Measurements from ENCODE around the gene PTGDS. TPM values are rescaled to one million over a fixed set of nuclear protein-coding genes. Genes with fewer than 3 reads are reported as not detected.

PTGDS gene
- total and polyA plus RNA-seq, 10 of the 15 experiments (the other 5 are each of a cell fraction or from before 2014, with no cell fraction given), result not detected

DNA sequence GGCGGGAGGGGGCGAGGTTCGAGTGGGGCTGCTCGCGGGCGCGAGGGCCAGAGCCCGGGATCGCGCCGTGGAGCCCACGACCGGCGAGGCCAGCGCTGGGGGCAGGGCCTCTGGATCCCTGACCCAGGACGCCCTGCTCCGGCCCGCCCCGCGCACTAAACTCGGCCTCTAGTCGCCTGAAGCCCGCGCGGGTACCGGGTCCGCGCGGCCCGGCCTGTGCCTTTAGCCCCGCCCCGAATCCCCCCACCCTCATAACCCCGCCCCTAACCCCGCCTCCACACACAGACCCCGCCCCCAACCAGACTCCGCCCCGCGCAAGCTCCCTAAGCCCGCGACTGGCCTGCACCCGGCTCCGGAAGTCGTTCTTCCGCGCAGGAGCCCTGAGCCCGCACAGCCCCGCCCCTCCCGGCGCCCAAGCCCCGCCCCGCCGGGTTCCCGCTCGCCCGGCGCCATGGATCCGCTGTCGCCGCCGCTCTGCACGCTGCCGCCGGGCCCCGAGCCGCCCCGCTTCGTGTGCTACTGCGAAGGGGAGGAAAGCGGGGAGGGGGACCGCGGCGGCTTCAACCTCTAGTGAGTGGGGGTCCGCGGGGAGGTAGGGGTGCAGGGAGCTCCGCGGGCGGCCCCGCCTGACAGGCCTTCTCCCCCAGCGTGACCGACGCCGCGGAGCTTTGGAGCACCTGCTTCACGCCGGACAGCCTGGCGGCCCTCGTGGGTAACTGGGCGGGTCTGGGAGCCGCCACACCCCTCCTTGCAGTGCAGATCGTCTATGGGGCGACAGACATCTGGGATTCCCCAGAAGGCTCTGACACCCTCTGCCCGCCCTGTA lies 14.9 kb downstream of the PTGDS start, which contains the start of gene PAXX (continued):
- TF ChIP-seq POLR2A (IDR thresholded peaks at IDR 0.05; ENCODE audit: low read depth, low read length) (peak; percentile 67), SUZ12 (IDR thresholded peaks at IDR 0.05; ENCODE audit: unreplicated experiment) (no peak), RB1 (IDR thresholded peaks at IDR 0.05; ENCODE audit: borderline replicate concordance) (peak; percentile 78; the same call in 1 of the 2 replicates), FOXK2 (IDR thresholded peaks at IDR 0.05) (no peak), GATAD2B (conservative IDR thresholded peaks at IDR 0.05; ENCODE audit: low read depth) (0 out of 2 replicates have a peak, but pooled peaks have one; percentile 35), JUNB (IDR thresholded peaks at IDR 0.05) (no peak), YY1 (IDR thresholded peaks at IDR 0.05; ENCODE audit: low read depth, low read length) (peak; percentile 87), CEBPB (IDR thresholded peaks at IDR 0.05; ENCODE audit: borderline replicate concordance in 1 of 2, low read depth in 2 of 2, low read length in 2 of 2) (no peak), CREM (IDR thresholded peaks at IDR 0.05; ENCODE audit: low read depth) (no peak), NFXL1 (IDR thresholded peaks at IDR 0.05; ENCODE audit: borderline replicate concordance) (no peak), BHLHE40 (IDR thresholded peaks at IDR 0.05; ENCODE audit: borderline replicate concordance in 1 of 2, low read depth in 2 of 2, low read length in 1 of 2) (peak in 1 of 2 experiments; percentile 68; a peak in 2 of 4 replicates), SIN3A (IDR thresholded peaks at IDR 0.05; ENCODE audit: low read depth, low read length) (no peak; the same call in 1 of the 2 replicates), SMAD5 (IDR thresholded peaks at IDR 0.05; ENCODE audit: low read depth) (peak; percentile 67; the same call in 1 of the 2 replicates), RFX5 (IDR thresholded peaks at IDR 0.05; ENCODE audit: low read depth, low read length) (no peak), IKZF1 (conservative IDR thresholded peaks at IDR 0.05) (peak; percentile 70), FOXM1 (IDR thresholded peaks at IDR 0.05; ENCODE audit: low read depth, low read length) (no peak), POLR2AphosphoS2 (IDR thresholded peaks at IDR 0.05; ENCODE audit: low read depth, low read length) (0 out of 2 replicates have a peak, but pooled peaks have one; percentile 26), MTA3 (IDR thresholded peaks at IDR 0.05; ENCODE audit: borderline replicate concordance, low read length) (no peak), ETV6 (conservative IDR thresholded peaks at IDR 0.05 in 1 of 2, IDR thresholded peaks at IDR 0.05 in 1 of 2; ENCODE audit: borderline replicate concordance in 1 of 2, low read depth in 1 of 2) (no peak), STAT3 (IDR thresholded peaks at IDR 0.05; ENCODE audit: low read depth, low read length) (no peak), NBN (IDR thresholded peaks at IDR 0.05) (0 out of 2 replicates have a peak, but pooled peaks have one; percentile 35)
- TF ChIP-seq, protein P1, sequence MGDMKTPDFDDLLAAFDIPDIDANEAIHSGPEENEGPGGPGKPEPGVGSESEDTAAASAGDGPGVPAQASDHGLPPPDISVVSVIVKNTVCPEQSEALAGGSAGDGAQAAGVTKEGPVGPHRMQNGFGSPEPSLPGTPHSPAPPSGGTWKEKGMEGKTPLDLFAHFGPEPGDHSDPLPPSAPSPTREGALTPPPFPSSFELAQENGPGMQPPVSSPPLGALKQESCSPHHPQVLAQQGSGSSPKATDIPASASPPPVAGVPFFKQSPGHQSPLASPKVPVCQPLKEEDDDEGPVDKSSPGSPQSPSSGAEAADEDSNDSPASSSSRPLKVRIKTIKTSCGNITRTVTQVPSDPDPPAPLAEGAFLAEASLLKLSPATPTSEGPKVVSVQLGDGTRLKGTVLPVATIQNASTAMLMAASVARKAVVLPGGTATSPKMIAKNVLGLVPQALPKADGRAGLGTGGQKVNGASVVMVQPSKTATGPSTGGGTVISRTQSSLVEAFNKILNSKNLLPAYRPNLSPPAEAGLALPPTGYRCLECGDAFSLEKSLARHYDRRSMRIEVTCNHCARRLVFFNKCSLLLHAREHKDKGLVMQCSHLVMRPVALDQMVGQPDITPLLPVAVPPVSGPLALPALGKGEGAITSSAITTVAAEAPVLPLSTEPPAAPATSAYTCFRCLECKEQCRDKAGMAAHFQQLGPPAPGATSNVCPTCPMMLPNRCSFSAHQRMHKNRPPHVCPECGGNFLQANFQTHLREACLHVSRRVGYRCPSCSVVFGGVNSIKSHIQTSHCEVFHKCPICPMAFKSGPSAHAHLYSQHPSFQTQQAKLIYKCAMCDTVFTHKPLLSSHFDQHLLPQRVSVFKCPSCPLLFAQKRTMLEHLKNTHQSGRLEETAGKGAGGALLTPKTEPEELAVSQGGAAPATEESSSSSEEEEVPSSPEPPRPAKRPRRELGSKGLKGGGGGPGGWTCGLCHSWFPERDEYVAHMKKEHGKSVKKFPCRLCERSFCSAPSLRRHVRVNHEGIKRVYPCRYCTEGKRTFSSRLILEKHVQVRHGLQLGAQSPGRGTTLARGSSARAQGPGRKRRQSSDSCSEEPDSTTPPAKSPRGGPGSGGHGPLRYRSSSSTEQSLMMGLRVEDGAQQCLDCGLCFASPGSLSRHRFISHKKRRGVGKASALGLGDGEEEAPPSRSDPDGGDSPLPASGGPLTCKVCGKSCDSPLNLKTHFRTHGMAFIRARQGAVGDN (IDR thresholded peaks at IDR 0.05), result peak; percentile 80
- TF ChIP-seq, protein P2, sequence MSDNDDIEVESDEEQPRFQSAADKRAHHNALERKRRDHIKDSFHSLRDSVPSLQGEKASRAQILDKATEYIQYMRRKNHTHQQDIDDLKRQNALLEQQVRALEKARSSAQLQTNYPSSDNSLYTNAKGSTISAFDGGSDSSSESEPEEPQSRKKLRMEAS (IDR thresholded peaks at IDR 0.05; ENCODE audit: low read depth, low read length), result peak; percentile 81
- TF ChIP-seq, protein P3, sequence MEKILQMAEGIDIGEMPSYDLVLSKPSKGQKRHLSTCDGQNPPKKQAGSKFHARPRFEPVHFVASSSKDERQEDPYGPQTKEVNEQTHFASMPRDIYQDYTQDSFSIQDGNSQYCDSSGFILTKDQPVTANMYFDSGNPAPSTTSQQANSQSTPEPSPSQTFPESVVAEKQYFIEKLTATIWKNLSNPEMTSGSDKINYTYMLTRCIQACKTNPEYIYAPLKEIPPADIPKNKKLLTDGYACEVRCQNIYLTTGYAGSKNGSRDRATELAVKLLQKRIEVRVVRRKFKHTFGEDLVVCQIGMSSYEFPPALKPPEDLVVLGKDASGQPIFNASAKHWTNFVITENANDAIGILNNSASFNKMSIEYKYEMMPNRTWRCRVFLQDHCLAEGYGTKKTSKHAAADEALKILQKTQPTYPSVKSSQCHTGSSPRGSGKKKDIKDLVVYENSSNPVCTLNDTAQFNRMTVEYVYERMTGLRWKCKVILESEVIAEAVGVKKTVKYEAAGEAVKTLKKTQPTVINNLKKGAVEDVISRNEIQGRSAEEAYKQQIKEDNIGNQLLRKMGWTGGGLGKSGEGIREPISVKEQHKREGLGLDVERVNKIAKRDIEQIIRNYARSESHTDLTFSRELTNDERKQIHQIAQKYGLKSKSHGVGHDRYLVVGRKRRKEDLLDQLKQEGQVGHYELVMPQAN (conservative IDR thresholded peaks at IDR 0.05), result peak; percentile 78
